ENCODE results near the gene ANKIB1.

The ANKIB1 gene

GRCh38 chr7:92260248-92260781 lies 14.5 kb downstream of the ANKIB1 start:
- in situ Hi-C loops (cut with HindIII; ENCODE audit: low sequenced_read_pairs), result no loop called here
- TF ChIP-seq CTCF (IDR thresholded peaks at IDR 0.05; ENCODE audit: low read depth, low read length), result no peak
- no peak overlapping the region for H3K4me3 ChIP-seq (ENCODE audit: low read depth, low read length)
- peak; percentile 40 for DNase-seq (ENCODE audit: low read depth, low spot score)

GRCh38 chr7:92266415-92267241 lies 20.9 kb downstream of the ANKIB1 start:
- in situ Hi-C loops (cut with HindIII; ENCODE audit: low sequenced_read_pairs), result no loop called here
- no peak for DNase-seq (ENCODE audit: low read depth, low spot score)
- no peak overlapping the region for H3K4me3 ChIP-seq (ENCODE audit: low read depth, low read length)
- TF ChIP-seq CTCF (IDR thresholded peaks at IDR 0.05; ENCODE audit: low read depth, low read length), result no peak

- in situ Hi-C loops (cut with HindIII; ENCODE audit: low sequenced_read_pairs), result no loop called here
- no peak for DNase-seq (ENCODE audit: low read depth, low spot score)
Observed at GRCh38 chr7:92268921-92269320, 23.1 kb downstream of the ANKIB1 start.

GRCh38 chr7:92275327-92275726 lies 29.6 kb downstream of the ANKIB1 start:
- no peak overlapping the region for H3K4me3 ChIP-seq (ENCODE audit: low read depth, low read length)
- no peak for DNase-seq (ENCODE audit: low read depth, low spot score)
- in situ Hi-C loops (cut with HindIII; ENCODE audit: low sequenced_read_pairs), result no loop called here
- no peak for TF ChIP-seq CTCF (IDR thresholded peaks at IDR 0.05; ENCODE audit: low read depth, low read length)

More at GRCh38 chr7:92268921-92269320, 23.1 kb downstream of the ANKIB1 start:
- TF ChIP-seq CTCF (IDR thresholded peaks at IDR 0.05; ENCODE audit: low read depth, low read length), result no peak
- H3K4me3 ChIP-seq (ENCODE audit: low read depth, low read length), result no peak overlapping the region

- no peak overlapping the region for H3K4me3 ChIP-seq (ENCODE audit: low read depth, low read length)
- DNase-seq (ENCODE audit: low read depth, low spot score), result no peak
- in situ Hi-C loops (cut with HindIII; ENCODE audit: low sequenced_read_pairs), result no loop called here
- no peak for TF ChIP-seq CTCF (IDR thresholded peaks at IDR 0.05; ENCODE audit: low read depth, low read length)
Observed at GRCh38 chr7:92276460-92276864, 30.7 kb downstream of the ANKIB1 start.

GRCh38 chr7:92279396-92280031 lies 33.7 kb downstream of the ANKIB1 start:
- H3K4me3 ChIP-seq (ENCODE audit: low read depth, low read length), result no peak overlapping the region
- no peak for DNase-seq (ENCODE audit: low read depth, low spot score)
- in situ Hi-C loops (cut with HindIII; ENCODE audit: low sequenced_read_pairs), result no loop called here
- no peak for TF ChIP-seq CTCF (IDR thresholded peaks at IDR 0.05; ENCODE audit: low read depth, low read length)

Measured in astrocyte of the spinal cord (primary cell).